OCI-LY1 (cell line): ENCODE measurements around the gene ENTR1.

ENCODE experiments used
- CTCF ChIP-seq: fragments of 200-600 bp; sonication (generic), shearing (Covaris generic); IDR thresholded peaks from 2 replicates; pipeline ENCODE4 v1.5.1; 2017; ENCODE audit warnings: mild to moderate bottlenecking, antibody characterized with exemption, low read length, moderate library complexity, mixed read lengths
- EZH2 ChIP-seq: fragments of 200-600 bp; sonication (generic), shearing (Covaris generic); IDR thresholded peaks from 2 replicates; pipeline ENCODE4 v1.8.0; 2017; ENCODE audit warnings: borderline replicate concordance, mixed run types, mild to moderate bottlenecking, antibody characterized with exemption, low read length, moderate library complexity, mixed read lengths

GRCh38 chr9:136441191-136441680 lies 30.8 kb upstream of the ENTR1 start:
- TF ChIP-seq CTCF (no peak), EZH2 (no peak)
